Vagina (tissue), 2 donors: ENCODE measurements around the gene PINLYP.

Experiments
- POLR2A ChIP-seq, 2 donors: fragments of 450-650 bp; IDR thresholded peaks; one replicate each; pipeline ENCODE4 v1.6.1; 2017; ENCODE audit warnings: antibody characterized with exemption in 2 of 2, mild to moderate bottlenecking in 2 of 2, moderate library complexity in 2 of 2
- TF ChIP-seq, protein P1 (sequence below), 3 experiments: fragments of 450-650 bp in 2 of 3; fragments of 200-600 bp in 1 of 3; sonication (generic) in 1 of 3; IDR thresholded peaks; one replicate each; pipeline ENCODE4 v1.5.1; 2017 to 2019; ENCODE audit warnings: antibody characterized with exemption in 3 of 3, mild to moderate bottlenecking in 2 of 3, moderate library complexity in 2 of 3

DNA sequence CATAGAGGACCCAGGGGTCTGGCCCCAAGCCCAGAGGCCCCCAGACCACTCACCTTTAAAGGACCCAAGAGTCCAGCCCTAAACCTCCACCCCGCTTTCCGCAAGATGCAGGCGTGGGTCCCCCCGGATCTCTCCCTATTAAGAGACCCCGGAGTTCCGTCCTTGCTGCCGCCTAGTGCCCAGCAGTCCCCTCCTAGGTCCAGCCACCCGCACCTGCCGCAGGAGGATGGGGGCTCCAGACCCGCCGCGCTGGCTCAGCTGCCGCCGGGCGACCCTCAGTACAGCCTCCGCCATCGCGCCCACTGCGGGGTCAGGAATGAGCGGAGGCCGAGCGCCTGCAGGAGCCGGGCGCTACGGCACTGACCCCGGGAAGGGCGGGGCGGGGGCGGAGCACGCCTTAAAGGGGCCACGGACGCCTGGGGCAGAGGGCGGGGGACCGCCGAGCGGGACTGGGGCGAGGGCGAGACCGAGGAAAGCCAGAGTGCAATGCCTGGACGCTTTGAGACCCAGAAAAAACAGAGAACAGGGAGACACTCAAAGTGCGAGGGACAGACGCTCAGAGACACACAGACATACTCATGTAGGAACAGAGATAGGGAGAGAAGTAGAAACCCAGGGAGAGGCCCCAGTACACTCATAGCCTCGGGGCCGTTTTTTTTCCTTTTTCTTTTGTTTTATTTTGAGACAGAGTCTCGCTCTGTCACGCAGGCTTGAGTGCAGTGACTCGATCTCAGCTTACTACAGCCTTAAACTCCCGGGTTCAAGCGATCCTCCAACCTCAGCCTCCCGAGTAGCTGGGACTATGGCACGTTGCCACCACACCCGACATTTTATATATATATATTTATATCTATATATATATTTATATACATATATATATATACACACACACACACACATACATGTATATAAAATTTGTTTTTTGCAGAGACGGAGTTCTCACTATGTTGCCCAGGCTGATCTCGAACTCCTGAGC lies 48.4 kb upstream of the PINLYP start, which contains the start of gene ETHE1:
- TF ChIP-seq, protein P1, sequence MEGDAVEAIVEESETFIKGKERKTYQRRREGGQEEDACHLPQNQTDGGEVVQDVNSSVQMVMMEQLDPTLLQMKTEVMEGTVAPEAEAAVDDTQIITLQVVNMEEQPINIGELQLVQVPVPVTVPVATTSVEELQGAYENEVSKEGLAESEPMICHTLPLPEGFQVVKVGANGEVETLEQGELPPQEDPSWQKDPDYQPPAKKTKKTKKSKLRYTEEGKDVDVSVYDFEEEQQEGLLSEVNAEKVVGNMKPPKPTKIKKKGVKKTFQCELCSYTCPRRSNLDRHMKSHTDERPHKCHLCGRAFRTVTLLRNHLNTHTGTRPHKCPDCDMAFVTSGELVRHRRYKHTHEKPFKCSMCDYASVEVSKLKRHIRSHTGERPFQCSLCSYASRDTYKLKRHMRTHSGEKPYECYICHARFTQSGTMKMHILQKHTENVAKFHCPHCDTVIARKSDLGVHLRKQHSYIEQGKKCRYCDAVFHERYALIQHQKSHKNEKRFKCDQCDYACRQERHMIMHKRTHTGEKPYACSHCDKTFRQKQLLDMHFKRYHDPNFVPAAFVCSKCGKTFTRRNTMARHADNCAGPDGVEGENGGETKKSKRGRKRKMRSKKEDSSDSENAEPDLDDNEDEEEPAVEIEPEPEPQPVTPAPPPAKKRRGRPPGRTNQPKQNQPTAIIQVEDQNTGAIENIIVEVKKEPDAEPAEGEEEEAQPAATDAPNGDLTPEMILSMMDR (IDR thresholded peaks at IDR 0.05): no peak
- peak in 1 of 2 donors; percentile 65 for TF ChIP-seq POLR2A (IDR thresholded peaks at IDR 0.05)
